Measurements from ENCODE around the gene HAVCR2. TPM values are rescaled to one million over a fixed set of nuclear protein-coding genes. Genes with fewer than 3 reads are reported as not detected.
A peak's percentile ranks its signal among the peaks of the same experiment; 100 is the strongest.
"Not testable (repeated sequence)": the region's sequence is repeated elsewhere in the genome, so short reads cannot be mapped to it uniquely, and the experiment has no call there.

The HAVCR2 gene
- polyA plus RNA-seq, 3 donors, result 3.3 to 12.1 (median 11.5) TPM

DNA sequence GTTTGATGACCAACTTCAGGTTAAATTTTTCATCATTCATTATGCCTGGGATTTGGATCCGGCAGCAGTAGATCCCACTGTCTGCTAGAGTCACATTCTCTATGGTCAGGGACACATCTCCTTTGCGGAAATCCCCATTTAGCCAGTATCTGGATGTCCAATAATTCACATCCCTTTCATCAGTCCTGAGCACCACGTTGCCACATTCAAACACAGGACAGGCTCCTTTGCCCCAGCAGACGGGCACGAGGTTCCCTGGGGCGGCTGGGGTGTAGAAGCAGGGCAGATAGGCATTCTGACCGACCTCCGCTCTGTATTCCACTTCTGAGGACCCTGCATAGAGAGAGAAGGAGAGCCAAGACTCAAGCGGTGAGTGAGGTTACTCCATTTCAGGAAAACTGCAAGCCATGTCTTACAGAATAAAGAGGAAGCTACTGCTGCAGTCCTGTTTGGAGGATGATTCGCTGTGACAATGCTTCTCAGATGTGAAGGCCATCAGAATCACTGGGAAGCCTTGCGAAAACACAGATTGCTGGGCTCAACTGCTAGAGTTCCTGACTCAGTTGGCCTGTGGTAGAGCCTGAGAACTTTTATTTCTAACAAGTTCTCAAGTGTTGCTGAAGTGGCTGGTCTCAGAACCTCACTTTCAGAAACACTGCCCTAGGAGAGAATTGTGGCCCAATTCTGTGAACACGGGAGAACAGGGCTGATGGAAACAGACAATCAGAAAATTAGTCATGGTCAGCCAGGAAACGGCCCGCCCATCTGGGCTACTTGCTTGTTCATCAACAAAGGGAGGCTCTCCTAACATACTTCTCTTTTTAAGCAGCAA lies 2.0 kb downstream of the HAVCR2 start:
- DNase-seq, result no peak

DNA sequence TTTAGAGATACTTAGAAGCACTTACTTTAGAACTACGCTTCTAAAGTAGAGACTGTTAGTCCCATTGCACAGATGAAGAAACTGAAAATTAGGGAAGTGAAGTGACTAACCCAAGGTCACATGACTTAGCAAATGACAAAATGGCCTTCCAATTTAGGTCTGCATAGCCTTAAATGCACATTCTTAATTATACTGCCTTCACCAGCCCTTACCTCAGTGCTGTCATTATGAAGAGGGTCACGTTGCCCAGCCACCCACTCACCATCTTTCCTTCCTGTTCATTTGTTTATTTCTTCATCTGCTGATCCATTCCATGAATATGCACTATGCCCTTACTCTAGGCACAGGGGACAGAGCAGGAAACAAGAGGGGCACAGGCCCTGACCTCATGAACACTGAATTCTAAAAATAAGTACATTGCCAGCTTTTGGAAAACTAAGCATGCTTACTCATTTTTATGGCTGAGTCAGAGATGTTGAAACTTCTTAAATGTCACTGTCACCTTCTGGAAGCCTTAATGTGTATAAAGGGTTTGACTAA lies 8.6 kb downstream of the HAVCR2 start:
- no peak for DNase-seq

DNA sequence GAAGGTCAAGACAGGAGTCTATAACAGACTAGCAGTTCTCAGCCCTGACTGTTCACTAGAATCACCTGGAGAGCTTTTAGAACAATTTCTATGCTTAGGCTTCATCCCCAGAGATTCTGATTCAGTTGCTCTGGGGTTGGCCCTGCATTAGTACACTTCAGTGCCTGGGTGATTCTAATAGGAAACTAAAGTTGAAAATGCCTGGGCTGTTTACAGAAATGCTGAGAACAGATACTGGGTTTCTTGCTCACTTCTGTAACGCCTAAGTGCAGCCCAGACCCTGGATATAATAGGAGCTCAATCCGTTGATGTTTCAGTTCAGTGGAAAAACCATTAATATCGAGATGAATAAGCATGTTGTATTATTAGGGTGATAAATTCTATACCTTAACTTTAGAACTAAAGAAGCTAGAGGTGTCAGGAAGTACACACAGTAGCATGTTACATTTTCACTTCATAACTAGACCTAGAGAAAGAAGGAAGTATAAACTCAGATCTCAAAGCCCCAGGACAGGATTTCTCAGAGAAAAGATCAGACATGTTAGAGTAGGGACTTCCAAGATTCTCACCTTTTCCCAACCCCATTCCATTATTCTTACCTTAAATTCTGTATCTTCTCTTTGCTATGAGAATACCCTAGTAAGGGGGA lies 20.4 kb downstream of the HAVCR2 start:
- DNase-seq, result no peak

DNA sequence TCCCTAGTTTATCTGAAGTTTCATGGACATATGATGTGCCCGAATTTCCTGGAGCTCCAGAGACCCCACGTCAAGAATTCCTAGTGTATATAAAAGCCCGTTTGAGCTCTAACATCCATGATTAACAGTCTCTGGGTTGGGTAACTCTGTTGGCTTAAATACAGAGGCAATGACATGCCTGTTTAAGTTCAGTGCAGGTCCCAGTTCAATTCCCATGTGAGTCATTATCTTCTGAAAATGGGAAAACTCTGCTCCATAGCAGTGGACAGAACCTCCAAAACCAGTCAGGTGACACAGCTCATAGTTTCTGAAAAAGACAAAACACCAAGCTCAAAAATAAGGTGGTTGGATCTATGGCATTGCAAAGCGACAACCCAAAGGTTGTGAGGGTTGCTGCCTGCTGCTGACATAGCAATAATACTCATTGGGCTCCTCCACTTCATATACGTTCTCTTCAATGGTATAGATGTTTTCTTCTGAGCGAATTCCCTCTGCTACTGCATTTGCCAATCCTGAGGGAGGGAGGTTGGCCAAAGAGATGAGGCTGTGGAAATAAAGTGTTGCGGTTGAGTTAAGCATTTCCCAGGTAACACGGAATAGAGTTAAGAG lies 22.0 kb downstream of the HAVCR2 start:
- DNase-seq, result no peak

DNA sequence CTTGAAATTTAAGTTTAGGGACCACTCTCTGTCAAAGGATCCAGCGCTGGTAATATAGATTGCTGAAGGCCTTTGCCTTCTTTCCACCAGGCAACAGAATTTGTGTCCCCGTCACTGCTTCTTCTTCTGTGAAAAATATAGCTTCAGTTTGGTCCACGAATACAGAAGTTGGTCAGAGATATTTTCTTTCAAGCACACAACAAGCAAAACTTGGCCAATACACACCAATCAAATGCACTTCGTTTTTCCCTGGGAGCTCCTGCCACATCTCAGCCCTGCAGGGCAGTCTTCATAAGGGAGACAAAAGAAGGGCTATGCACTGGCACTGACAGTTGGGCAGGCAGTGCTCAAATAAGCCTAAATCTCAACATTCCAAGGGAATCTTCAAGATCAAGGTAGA lies 22.9 kb downstream of the HAVCR2 start:
- no peak for DNase-seq

DNA sequence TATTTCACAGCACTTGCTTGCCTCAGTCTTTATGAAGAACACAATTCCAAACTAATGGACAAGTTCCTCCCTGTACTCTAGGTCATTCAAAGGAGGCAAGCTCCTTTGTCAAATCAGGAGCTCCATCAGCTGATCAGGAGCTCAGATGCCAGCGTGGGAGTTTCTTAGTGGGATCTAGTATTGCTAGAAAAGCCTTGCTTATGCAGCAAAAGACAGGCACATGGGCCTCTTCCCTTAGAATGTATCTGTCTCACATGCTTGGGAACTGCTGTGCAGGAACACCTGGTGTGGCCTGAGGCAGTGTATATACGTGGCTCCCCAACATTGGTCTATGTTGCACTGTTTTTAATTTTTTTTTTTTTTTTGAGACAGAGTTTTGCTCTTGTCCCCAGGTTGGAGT lies 28.6 kb downstream of the HAVCR2 start:
- peak; percentile 8 for DNase-seq

DNA sequence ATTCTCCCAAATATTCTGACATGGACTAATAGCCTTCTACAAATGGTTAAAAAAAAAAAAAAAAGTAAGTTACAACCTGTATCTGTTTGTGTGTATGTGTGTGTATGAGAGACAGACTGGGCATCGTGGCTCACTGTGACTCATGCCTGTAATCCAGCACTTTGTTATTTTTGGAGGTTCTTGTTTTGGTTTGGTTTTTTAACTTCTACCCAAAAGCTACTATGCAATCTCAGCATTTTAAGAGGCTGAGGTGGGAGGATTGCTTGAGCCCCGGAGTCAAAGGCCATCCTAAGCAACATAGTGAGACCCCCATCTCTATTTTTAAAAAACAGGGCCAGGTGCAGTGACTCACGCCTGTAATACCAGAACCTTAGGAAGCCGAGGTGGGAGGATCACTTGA lies 32.3 kb downstream of the HAVCR2 start:
- no peak for DNase-seq

DNA sequence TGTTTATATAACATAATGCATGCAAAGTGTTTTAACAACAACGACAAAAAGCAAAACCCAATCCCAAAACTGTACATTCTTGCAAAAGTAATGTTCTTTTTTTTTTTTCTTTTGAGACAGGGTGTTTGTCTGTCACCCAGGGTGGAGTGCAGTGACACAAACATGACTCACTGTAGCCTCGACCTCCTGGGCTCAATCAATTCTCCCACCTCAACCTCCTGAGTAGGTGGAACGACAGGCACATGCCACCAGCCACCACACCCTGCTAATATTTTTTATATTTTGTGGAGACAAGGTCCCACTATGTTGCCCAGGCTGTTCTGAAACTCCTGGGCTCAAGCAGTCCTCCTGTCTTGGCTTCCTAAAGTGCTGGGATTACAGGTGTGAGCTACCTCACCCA lies 36.3 kb downstream of the HAVCR2 start:
- no peak for DNase-seq

DNA sequence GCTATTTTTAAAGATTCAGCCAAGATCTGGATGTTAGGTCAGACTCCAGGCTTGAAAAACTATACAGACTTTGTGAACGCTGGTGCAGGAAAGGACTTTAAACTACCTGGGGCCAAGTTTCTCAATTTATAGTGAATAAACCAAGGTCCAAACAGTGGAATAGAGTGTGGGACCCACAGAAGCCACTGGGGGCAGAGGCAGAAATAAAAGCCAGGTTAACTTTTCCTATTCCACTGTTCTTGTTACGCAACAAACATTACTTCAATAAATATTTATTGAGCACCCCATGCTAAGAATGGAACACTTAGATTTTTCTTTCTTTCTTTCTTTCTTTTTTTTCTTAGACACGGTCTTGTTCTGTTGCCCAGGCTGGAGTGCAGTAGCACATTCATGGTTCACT lies 38.9 kb downstream of the HAVCR2 start:
- no peak for DNase-seq

DNA sequence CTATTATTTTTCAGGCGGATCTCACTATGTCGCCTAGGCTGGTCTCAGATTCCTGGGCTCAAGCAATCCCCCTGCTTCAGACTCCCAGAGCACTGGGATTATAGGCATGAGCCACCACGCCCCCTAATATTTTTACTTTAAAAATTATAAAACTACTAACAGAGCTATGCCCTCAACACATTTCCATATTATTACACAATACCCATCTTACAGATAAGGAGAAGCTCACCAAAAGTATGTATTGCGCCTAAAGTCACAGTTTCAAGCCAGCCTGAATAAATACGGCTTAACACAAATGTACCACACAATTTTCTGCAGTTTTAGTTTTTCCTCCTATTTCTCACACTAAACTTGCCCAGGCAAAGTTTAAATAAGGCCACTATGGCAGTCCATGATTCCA lies 40.1 kb downstream of the HAVCR2 start:
- DNase-seq, result no peak

DNA sequence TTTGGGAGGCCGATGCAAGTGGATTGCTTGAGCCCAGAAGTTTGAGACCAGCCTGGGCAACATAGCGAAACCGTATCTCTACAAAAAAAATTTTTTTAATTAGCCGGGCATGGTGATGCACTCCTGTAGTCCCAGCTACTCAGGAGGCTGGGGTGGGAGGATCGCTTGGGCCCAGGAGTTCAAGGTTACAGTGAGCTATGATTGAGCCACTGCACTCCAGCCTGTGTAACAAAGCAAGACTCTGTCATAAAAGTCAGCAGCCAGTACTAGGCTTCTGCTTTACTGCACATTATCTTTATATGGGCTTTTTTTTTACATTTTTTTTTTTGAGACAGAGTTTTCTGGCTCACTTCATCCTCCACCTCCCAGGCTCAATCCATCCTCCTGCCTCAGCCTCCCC lies 40.5 kb downstream of the HAVCR2 start:
- DNase-seq, result no peak

DNA sequence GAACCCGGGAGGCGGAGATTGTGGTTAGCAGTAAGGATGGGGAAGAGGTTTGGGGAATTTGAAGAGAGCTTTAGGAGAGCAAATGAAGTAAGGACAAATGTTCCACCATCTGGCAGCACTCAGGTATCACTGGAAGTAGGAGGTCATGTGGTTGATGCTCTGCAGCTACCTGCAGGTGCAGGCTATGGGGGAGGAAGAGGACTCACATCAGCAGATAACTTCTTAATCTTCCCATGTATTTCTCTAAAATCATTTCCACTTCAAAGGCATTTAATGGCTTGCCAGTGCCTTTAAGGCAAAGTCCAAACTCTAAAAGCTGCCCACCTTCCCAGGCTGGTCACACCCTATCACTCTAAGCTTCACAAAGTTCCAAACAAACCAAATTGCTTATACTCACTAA lies 41.8 kb downstream of the HAVCR2 start:
- no peak for DNase-seq

DNA sequence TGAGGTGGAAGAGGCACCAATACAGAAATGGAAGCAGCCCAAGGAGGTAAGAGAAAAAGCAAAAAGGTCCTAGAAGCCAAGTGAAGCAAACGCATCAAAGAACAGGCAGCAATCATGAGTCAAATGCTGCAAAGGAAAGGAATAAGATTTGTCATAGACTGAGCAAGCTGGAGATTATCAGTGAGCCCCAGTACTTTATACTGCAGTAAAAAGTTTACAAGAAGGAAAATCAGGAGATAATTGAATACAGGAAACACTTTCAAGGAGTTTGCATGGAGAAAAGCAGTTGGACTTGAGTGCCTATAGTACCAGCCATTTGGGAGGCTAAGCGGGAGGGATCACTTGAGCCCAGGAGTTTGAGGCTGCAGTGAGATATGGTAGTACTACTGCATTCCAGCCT lies 42.8 kb downstream of the HAVCR2 start:
- DNase-seq, result no peak

DNA sequence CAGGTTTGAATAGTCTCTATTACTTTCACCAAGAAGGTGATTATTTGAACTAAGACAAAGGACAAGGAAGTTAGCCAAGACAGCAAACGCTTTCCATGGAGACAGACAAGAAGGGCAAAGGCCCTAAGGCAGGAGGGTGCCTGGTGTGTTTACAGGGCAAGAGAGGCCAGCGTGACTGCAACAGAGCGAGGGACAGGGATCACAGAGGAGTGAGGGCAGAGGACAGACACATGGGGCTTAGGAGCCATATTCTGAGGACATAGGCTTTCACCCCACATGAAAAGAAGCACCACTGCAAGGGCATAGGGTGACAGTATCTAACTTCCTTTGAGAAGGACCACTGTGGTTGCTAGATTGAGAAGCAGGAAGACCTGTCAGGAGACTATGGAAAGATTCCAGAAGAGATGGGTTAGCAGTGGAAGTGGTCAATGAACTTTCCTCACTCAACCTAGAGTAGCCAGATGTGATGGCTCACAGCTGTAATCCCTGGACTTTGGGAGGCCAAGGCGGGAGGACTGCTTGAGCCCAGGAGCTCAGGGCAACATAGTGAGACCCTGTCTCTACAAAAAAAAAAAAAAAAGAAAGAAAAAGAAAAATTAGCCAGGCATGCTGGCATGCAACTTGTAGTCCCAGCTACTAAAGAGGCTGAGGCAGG lies 44.9 kb downstream of the HAVCR2 start:
- DNase-seq, result no peak

DNA sequence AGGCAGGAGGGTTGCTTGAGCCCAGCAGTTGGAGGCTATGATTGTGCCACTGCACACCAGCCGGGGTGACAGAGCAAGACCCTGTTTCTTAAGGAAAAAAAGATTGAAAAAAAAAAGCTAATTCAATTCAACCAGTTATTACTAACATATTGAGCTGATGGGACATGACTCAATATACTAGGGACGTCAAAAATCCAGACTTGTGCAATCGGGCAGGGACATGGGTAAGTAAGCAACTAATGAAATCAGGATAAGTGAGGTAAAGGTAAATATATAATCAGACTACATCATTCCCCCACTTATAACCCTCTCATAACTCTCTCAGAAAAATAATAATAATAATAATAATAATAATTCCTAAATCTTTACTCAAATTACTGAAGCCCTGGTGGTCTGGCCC lies 49.0 kb downstream of the HAVCR2 start:
- DNase-seq, result no peak

DNA sequence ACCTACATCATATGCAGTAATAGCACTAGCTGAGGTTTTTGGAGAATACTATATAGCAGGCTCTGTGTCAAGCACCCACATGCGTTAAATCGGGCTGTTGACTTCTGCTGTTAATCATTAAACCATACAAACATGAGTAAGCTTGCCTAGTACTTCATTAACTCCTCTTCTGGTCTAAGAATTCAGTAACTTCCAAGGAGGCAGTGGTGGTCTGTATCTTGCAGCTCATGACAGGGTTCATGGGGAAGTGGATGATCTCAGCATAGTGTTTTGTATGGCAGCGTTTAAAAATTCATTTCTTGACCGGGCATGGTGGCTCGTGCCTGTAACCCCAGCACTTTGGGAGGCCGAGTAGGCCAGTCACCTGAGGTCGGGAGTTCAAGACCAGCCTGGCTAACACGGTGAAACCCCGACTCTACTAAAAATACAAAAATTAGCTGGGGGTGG lies 49.7 kb downstream of the HAVCR2 start, which contains the start of gene HAVCR1:
TSS of gene HAVCR1 (minus strand) at position 24 of the 447 bp plus-strand sequence. CDS start 1,173 bp downstream, outside the sequence.
- peak; percentile 38 for DNase-seq

DNA sequence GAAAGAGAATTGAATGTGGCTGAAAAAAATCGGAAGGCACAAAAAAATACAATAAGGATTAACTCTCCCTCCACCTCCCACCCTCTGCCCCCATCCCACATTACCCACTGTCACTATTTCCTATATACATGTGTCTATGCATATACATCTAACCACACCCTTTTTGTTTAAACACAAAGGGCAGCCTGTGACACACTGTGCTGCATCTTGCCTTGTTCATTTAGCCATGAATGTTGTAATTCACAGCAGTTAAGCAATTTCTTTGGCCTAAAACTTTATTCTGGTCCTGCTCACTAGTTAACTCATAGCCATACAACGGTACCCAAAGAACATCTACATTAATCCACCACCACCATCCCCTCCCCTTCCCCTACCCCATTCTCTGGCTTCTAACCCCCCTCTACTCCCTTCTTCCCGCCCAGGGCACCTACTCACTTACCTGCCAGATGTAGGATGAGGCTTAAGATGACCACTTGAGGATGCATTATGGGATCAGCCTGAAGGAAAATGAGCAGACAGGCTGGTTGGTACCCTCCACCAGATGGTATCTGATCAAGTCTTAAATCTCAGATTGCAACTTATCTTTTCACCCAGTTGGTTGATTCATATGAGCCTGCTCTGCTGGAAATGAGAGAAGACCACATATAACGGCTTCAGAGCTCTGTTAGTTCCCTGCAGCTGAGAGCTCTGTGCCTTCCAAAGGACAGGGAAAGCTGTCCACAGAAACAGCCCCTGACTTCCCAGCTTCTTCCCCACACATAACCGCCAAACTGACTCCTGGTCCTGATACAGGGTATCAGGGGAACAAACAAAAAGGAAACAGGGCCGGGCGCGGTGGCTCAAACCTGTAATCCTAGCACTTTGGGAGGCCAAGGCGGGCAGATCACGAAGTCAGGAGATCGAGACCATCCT lies 51.1 kb downstream of the HAVCR2 start:
- DNase-seq, result no peak

DNA sequence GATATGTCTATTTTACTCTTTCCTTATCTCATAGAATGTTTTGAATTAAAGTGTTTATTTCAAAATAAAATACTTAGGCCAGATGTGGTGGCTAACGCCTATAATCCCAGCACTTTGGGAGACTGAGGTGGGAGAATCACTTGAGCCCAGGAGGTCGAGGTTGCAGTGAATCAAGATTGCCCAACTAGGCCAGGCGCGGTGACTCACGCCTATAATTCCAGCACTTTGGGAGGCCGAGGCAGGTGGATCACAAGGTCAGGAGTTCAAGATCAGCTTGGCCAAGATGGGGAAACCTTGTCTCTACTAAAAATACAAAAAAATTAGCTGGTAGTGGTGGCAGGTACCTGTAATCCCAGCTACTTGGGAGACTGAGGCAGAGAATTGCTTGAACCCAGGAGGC lies 52.0 kb downstream of the HAVCR2 start:
- DNase-seq, result not testable (repeated sequence)

DNA sequence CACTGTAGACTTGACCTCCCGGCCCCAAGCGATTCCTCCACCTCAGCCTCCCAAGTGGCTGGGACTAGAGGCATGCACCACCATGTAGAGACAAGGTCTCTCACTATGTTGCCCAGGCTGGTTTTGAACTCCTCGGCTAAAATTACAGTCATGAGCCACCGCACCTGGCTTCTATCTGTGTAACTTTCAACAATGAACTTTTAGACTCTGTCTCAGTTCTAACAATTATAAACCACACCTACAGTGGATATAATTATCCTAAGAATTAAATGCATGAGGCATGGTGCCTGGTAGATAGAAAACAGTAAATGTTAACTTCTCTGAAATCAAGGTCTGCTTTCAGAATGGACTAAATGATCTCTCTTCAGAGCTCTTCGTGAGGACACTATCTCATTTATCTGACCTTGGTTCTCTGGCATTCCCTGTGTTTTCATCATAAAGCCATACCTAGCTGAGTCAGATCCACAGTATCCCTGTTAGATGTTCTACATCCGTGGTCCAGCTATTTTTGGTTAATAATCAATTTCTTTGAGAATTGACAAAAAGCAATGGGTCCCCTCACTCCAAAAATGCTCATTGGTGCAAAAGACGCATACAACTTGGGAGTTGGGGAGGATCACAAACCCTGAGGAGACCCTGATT lies 57.1 kb downstream of the HAVCR2 start:
- DNase-seq, result no peak

DNA sequence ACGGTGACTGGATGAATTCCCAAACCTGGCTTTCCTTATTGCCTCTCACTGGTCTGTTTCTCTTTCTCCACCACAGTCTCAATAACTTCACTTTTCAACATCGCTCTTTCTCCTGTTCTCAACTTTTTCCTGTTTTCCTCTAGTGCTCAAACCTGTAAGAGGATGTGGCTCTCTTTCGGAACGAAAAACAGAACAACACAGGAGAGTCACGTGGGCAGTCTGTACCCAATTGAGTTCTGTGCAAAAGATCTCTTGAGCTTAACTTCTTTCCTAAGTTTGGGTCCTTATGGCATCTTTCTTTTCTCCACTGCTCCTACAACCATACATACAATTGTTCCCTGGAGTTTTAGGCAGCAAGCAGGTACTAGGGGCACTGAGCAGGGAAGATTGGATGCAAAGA lies 58.8 kb downstream of the HAVCR2 start:
- DNase-seq, result no peak

DNA sequence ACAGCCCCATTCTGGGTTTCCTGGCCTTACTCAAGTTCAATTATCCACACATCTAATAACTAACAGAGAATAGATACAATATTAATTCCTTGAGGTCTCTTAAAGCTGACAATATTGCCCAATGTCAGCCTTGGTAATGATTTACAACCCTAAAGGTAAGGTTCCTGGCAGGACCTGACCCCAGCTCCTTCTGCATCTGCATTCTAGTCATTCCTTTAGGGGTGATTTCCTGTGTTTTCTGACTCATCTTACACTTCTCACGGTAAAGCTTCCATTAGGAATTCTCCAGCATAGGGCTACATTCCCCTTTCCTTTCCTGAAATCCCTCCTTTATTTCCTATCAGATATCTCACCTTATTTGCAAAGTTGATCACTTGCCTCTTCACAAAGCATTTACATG lies 59.2 kb downstream of the HAVCR2 start:
- no peak for DNase-seq

Data from renal pelvis (tissue), 4 donors.